ENCODE results near the gene NUP214. TPM values are rescaled to one million over a fixed set of nuclear protein-coding genes. Genes with fewer than 3 reads are reported as not detected.
"Not testable (repeated sequence)": the region's sequence is repeated elsewhere in the genome, so short reads cannot be mapped to it uniquely, and the experiment has no call there.

Gene NUP214
- total RNA-seq, 2 donors from 2014 or later = 43.9 to 115 TPM

GRCh38 chr9:131149688-131150053 is 24.3 kb downstream of the NUP214 start:
- 67% methylated on average over 5 of the region's 5 CpGs for WGBS
- no peak for DNase-seq (ENCODE audit: low spot score)
- Histone ChIP-seq H3K4me3 (no peak overlapping the region), H3K36me3 (peaks cover 9 to 11% of the 10 kb centered on the region in 2 donors), H3K27ac (no peak overlapping the region), H3K9me3 (no peaks in the 10 kb centered on the region), H3K4me1 (replicated peaks) (no peaks in the 10 kb centered on the region), H3K27me3 (replicated peaks; ENCODE audit: insufficient read depth) (no peaks in the 10 kb centered on the region)
- intact Hi-C loops (cut with DNase I) = no loop called here
- TF ChIP-seq, protein P1, sequence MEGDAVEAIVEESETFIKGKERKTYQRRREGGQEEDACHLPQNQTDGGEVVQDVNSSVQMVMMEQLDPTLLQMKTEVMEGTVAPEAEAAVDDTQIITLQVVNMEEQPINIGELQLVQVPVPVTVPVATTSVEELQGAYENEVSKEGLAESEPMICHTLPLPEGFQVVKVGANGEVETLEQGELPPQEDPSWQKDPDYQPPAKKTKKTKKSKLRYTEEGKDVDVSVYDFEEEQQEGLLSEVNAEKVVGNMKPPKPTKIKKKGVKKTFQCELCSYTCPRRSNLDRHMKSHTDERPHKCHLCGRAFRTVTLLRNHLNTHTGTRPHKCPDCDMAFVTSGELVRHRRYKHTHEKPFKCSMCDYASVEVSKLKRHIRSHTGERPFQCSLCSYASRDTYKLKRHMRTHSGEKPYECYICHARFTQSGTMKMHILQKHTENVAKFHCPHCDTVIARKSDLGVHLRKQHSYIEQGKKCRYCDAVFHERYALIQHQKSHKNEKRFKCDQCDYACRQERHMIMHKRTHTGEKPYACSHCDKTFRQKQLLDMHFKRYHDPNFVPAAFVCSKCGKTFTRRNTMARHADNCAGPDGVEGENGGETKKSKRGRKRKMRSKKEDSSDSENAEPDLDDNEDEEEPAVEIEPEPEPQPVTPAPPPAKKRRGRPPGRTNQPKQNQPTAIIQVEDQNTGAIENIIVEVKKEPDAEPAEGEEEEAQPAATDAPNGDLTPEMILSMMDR (IDR thresholded peaks at IDR 0.05) = no peak
- no peak for TF ChIP-seq POLR2AphosphoS5 (IDR thresholded peaks at IDR 0.05)
- no peak for TF ChIP-seq POLR2A (IDR thresholded peaks at IDR 0.05)

DNA sequence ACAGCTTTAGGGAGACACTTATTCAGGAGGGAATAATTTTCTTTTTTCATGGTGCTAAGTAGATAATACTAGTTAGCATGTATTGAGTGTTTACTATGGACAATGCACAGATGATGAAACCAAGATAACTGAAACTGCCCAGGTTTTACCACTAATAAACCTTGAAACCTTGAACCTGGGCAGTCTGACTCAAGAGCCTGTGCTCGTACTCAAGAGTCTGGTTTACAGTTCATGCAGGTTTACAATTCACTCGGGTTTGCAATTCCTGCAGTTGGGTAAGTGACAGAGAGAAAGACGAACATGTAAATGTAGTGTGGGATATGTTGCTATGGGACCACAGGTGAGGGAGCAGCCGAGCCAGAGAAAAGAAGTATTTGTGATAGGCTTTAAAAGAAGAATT is 28.2 kb downstream of the NUP214 start:
- H3K4me3 ChIP-seq = no peak overlapping the region
- intact Hi-C loops (cut with DNase I) = no loop called here
- H3K4me1 ChIP-seq (replicated peaks) = no peaks in the 10 kb centered on the region
- TF ChIP-seq POLR2AphosphoS5 (IDR thresholded peaks at IDR 0.05) (no peak), POLR2A (IDR thresholded peaks at IDR 0.05) (no peak)
- TF ChIP-seq, protein P1 (IDR thresholded peaks at IDR 0.05) = no peak
- H3K36me3 ChIP-seq = peaks cover 4% of the 10 kb centered on the region in 2 donors
- WGBS = 92% methylated on average over 4 of the region's 4 CpGs
- H3K9me3 ChIP-seq = no peaks in the 10 kb centered on the region
- no peaks in the 10 kb centered on the region for H3K27me3 ChIP-seq (replicated peaks; ENCODE audit: insufficient read depth)
- no peak for DNase-seq (ENCODE audit: low spot score)
- H3K27ac ChIP-seq = no peak overlapping the region

DNA sequence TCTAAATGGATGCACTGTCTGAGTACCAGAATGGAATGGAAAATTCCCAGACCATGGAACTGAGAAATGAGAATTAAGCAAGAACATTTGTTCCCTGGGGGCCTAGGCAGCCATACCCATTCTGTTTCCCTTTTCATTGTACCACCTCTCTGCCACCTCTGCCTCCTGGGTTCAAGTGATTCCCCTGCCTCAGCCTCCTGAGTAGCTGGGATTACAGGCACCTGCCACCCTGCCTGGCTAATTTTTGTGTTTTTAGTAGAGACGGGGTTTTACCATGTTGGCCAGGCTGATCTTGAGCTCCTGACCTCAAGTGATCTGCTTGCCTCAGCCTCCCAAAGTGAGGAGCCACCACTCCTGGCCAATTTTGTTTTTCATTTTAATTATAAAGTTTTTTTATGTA is 33.3 kb downstream of the NUP214 start:
- 75% methylated on average over 1 of the region's 1 CpG for WGBS
- H3K36me3 ChIP-seq; H3K27me3 ChIP-seq (replicated peaks; ENCODE audit: insufficient read depth); H3K27ac ChIP-seq; H3K4me1 ChIP-seq (replicated peaks); H3K4me3 ChIP-seq; DNase-seq (ENCODE audit: low spot score); H3K9me3 ChIP-seq; intact Hi-C loops (cut with DNase I): not testable (repeated sequence)

DNA sequence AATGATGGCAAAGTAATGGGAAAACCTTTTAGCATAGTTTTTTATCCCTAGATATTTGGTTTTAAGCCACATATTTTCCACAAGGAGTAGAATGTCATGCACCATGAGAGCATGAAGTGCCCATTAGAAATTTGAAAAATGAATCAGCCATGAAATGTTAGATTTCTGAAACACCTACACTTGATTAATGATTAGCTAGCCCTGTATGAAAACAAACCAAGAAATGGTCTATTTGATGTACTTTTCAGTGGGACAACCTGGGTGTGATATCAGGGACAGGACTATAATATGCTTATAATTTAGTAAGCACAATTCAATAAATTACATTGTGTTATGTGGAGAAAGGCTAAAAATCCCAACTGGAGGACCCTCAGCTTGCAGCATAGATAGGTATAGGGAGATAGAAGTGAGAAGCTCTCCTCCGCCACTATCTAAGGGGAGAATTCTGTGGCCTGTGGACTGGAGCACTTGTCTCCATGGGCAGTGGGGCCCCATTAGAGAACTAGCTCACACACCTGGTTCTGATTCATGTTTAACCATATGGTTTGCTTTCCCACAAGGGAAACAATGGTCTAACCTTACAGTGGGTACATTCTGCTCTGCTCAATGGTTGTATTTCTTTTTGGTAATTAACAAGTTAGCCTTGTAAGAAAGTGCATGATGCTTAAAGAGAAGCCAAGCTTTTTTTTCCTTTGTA is 35.2 kb downstream of the NUP214 start:
- intact Hi-C loops (cut with DNase I) = no loop called here
- DNase-seq (ENCODE audit: low spot score) = no peak
- no peak overlapping the region for H3K4me3 ChIP-seq
- 94% methylated on average over 1 of the region's 1 CpG for WGBS
- H3K36me3 ChIP-seq = peaks cover 3 to 7% of the 10 kb centered on the region in 2 donors
- no peaks in the 10 kb centered on the region for H3K27me3 ChIP-seq (replicated peaks; ENCODE audit: insufficient read depth)
- H3K9me3 ChIP-seq = no peaks in the 10 kb centered on the region
- H3K27ac ChIP-seq = no peak overlapping the region
- TF ChIP-seq, protein P1 (IDR thresholded peaks at IDR 0.05) = no peak
- TF ChIP-seq POLR2AphosphoS5 (IDR thresholded peaks at IDR 0.05) (no peak), POLR2A (IDR thresholded peaks at IDR 0.05) (no peak)
- no peaks in the 10 kb centered on the region for H3K4me1 ChIP-seq (replicated peaks)

- Histone ChIP-seq H3K36me3 (peaks cover 3 to 7% of the 10 kb centered on the region in 2 donors), H3K27me3 (replicated peaks; ENCODE audit: insufficient read depth) (no peaks in the 10 kb centered on the region), H3K4me3 (no peak overlapping the region), H3K9me3 (no peaks in the 10 kb centered on the region), H3K27ac (no peak overlapping the region), H3K4me1 (replicated peaks) (no peaks in the 10 kb centered on the region)
- no peak for TF ChIP-seq POLR2A (IDR thresholded peaks at IDR 0.05)
- WGBS = 88% methylated on average over 6 of the region's 6 CpGs
- DNase-seq (ENCODE audit: low spot score) = no peak
- intact Hi-C loops (cut with DNase I) = no loop called here
These were observed 36.2 kb downstream of the NUP214 start for GRCh38 chr9:131161585-131161984.

DNA sequence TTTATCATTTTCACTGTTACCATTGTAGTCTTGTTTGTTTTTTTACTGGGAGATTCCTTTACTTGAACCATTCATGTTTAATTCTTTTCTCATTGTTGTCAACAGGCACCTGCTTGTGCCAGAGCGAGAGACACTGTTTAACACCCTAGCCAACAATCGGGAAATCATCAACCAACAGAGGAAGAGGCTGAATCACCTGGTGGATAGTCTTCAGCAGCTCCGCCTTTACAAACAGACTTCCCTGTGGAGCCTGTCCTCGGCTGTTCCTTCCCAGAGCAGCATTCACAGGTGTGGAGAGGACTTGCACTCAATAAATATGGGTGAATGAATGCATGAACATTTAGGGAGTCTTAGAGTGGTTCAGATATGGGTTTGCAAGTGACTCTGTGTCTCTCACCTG is 37.5 kb downstream of the NUP214 start:
- H3K4me3 ChIP-seq = no peak overlapping the region
- H3K4me1 ChIP-seq (replicated peaks) = no peaks in the 10 kb centered on the region
- H3K9me3 ChIP-seq = no peaks in the 10 kb centered on the region
- intact Hi-C loops (cut with DNase I) = no loop called here
- WGBS = 93% methylated on average over 4 of the region's 4 CpGs
- DNase-seq (ENCODE audit: low spot score) = no peak
- no peak overlapping the region for H3K27ac ChIP-seq
- TF ChIP-seq, protein P1 (IDR thresholded peaks at IDR 0.05) = no peak
- TF ChIP-seq POLR2A (IDR thresholded peaks at IDR 0.05) = no peak
- TF ChIP-seq POLR2AphosphoS5 (IDR thresholded peaks at IDR 0.05) = no peak
- no peaks in the 10 kb centered on the region for H3K27me3 ChIP-seq (replicated peaks; ENCODE audit: insufficient read depth)
- peaks cover 3 to 7% of the 10 kb centered on the region in 2 donors for H3K36me3 ChIP-seq

Data from prostate gland (tissue), 2 donors.